Measurements from ENCODE around the gene PALMD. TPM values are rescaled to one million over a fixed set of nuclear protein-coding genes. Genes with fewer than 3 reads are reported as not detected.

PALMD gene
- total and polyA plus RNA-seq, 8 donors, result 1.2 to 16.2 (median 3.9) TPM

DNA sequence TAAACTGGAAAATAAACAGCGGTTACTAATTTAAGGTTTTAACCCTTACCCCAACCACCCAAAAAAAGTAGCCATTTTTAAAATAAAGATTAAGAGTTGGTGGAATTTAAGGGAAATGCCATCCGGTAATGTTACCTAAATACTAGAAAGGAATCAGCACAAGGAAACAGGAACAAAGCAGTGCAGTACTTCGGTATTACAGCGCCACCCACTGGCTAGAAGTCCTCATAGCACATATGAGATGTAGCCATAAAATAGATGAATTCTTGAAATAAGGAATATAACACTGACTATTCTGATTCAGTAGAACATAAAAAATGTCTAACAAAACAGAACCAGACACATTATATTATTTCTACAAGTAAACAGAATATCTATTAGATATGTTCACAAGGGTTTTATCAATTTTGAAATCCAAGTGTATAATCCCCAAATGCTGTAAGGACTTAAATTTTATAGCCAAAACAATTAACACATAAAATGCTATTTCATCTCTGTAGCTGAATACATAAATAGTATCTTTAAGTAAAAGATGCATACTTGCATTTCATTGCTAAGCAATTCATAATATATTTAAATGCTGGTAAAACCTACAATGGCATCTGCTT is 61.7 kb downstream of the PALMD start:
- no peaks in the 10 kb centered on the region for H3K27me3 ChIP-seq
- peak; percentile 77 to 86 for DNase-seq
- 19 to 24% (median 21%) methylated on average over 4 of the region's 4 CpGs for WGBS, 5 donors
- H3K36me3 ChIP-seq, result peaks cover 2 to 43% (median 28%) of the 10 kb centered on the region in 4 donors
- peaks cover 0 to 7% (median 2%) of the 10 kb centered on the region in 4 donors for H3K4me1 ChIP-seq
- H3K9me3 ChIP-seq, result no peaks in the 10 kb centered on the region
- no peak overlapping the region for H3K4me3 ChIP-seq
- intact Hi-C loops (cut with DNase I; ENCODE audit: low total_unique reads), result loop anchor here (5.0 kb wide), 1 partner anchor 530 kb away; no protein-coding TSS in a partner anchor
- no peak overlapping the region for H3K27ac ChIP-seq
- TF ChIP-seq, protein P1, sequence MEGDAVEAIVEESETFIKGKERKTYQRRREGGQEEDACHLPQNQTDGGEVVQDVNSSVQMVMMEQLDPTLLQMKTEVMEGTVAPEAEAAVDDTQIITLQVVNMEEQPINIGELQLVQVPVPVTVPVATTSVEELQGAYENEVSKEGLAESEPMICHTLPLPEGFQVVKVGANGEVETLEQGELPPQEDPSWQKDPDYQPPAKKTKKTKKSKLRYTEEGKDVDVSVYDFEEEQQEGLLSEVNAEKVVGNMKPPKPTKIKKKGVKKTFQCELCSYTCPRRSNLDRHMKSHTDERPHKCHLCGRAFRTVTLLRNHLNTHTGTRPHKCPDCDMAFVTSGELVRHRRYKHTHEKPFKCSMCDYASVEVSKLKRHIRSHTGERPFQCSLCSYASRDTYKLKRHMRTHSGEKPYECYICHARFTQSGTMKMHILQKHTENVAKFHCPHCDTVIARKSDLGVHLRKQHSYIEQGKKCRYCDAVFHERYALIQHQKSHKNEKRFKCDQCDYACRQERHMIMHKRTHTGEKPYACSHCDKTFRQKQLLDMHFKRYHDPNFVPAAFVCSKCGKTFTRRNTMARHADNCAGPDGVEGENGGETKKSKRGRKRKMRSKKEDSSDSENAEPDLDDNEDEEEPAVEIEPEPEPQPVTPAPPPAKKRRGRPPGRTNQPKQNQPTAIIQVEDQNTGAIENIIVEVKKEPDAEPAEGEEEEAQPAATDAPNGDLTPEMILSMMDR (IDR thresholded peaks at IDR 0.05), result peak in 5 of 7 experiments; percentile 45 to 79 (median 62)
- TF ChIP-seq POLR2A (IDR thresholded peaks at IDR 0.05) (no peak), POLR2AphosphoS5 (IDR thresholded peaks at IDR 0.05) (peak in 1 of 3 donors; percentile 16)

DNA sequence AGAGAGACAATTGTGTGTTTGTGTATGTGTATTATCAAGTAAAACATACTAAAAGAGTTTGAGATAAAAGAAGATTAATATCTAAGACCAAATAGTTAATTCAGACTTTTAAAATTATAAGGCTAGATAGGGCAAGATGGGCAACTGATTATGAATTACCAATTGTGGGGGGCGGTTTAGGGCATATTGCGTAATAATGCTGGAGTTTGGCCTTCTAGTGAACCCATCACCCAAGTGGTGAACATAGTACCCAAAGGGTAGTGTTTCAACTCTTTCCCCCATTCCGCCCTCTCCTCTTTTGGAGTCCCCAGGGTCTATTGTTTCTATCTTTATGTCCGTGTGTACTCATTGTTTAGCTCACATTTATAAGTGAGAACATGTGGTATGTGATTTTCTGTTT is 65.1 kb downstream of the PALMD start:
- H3K27me3 ChIP-seq, result no peaks in the 10 kb centered on the region
- peaks cover 2 to 68% (median 47%) of the 10 kb centered on the region in 4 donors for H3K36me3 ChIP-seq
- H3K27ac ChIP-seq, result no peak overlapping the region
- TF ChIP-seq POLR2AphosphoS5 (IDR thresholded peaks at IDR 0.05) (no peak), POLR2A (IDR thresholded peaks at IDR 0.05) (no peak)
- TF ChIP-seq, protein P1 (IDR thresholded peaks at IDR 0.05), result no peak
- H3K4me1 ChIP-seq, result peaks cover 0 to 5% (median 0%) of the 10 kb centered on the region in 4 donors
- H3K4me3 ChIP-seq, result no peak overlapping the region
- WGBS, 5 donors, result 91 to 96% (median 92%) methylated on average over 4 of the region's 4 CpGs
- DNase-seq, result no peak
- H3K9me3 ChIP-seq, result no peaks in the 10 kb centered on the region
- intact Hi-C loops (cut with DNase I; ENCODE audit: low total_unique reads), result no loop called here

DNA sequence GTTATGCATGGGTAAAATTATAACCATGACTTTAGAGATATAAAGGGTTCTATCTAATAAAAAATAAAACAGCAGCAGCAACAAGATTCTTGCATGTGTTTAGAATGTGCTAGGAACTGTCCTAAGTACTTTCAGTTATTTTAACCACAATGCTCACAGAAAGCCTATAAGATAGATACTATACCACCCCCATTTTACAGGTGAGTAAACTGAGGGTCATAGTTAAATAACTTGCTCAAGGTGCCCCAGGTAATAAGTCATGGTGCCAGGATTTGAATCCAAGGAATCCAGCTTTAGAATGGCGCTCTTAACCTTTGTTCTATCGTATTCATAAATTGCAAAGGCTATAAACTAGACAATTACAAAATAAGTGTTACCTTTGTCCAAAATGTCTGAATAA is 67.1 kb downstream of the PALMD start:
- intact Hi-C loops (cut with DNase I; ENCODE audit: low total_unique reads), result no loop called here
- 96 to 100% (median 98%) methylated on average over 2 of the region's 2 CpGs for WGBS, 5 donors

DNA sequence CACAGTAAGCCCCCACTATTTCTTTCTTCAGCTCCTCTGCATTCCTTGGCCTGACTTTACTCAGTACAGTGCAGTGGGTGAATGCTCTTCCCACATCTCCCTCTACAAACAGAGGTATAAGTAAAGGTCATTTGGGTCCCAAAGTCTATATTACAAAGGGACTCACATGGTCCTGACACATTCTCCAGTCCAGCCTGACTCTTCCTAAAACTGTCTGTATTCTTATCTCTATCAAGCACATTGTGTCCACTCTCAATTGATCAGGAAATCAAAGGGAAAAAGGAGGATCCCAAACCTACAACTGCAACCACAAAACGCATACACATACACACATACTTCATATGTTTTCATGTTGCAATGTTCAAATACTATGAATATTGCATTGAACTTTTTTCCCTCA is 71.1 kb downstream of the PALMD start:
- WGBS, 5 donors, result 88 to 97% (median 93%) methylated on average over 1 of the region's 1 CpG
- Histone ChIP-seq H3K36me3 (peaks cover 0 to 62% (median 45%) of the 10 kb centered on the region in 4 donors), H3K4me1 (no peaks in the 10 kb centered on the region), H3K27ac (no peak overlapping the region), H3K9me3 (no peaks in the 10 kb centered on the region), H3K27me3 (no peaks in the 10 kb centered on the region), H3K4me3 (no peak overlapping the region)
- DNase-seq, result no peak
- intact Hi-C loops (cut with DNase I; ENCODE audit: low total_unique reads), result no loop called here
- TF ChIP-seq POLR2A (IDR thresholded peaks at IDR 0.05), result no peak
- no peak for TF ChIP-seq EP300 (IDR thresholded peaks at IDR 0.05)
- no peak for TF ChIP-seq POLR2AphosphoS5 (IDR thresholded peaks at IDR 0.05)
- TF ChIP-seq, protein P1 (IDR thresholded peaks at IDR 0.05), result no peak

More for the DNA sequence above, 67.1 kb downstream of the PALMD start:
- H3K27me3 ChIP-seq, result no peaks in the 10 kb centered on the region
- H3K4me3 ChIP-seq, result no peak overlapping the region
- H3K4me1 ChIP-seq, result no peaks in the 10 kb centered on the region
- no peak overlapping the region for H3K27ac ChIP-seq
- peaks cover 2 to 84% (median 57%) of the 10 kb centered on the region in 4 donors for H3K36me3 ChIP-seq
- TF ChIP-seq POLR2AphosphoS5 (IDR thresholded peaks at IDR 0.05) (no peak), POLR2A (IDR thresholded peaks at IDR 0.05) (no peak), EP300 (IDR thresholded peaks at IDR 0.05) (no peak)
- TF ChIP-seq, protein P1 (IDR thresholded peaks at IDR 0.05), result no peak
- no peaks in the 10 kb centered on the region for H3K9me3 ChIP-seq
- no peak for DNase-seq
